Endothelial cell of umbilical vein (primary cell): Measurements from ENCODE around the gene TMEM214. TPM values are rescaled to one million over a fixed set of nuclear protein-coding genes. Genes with fewer than 3 reads are reported as not detected.

Experiments used
- BruUV-seq: library from RNA; stranded (reverse); fragments of 400-500 nt; replicated peaks from 2 replicates; lab custom pipeline; 2021; lab: Mats Ljungman, UMichigan
- CTCF ChIA-PET: fragments of 300-600, 350-600 bp; sonication (Branson Sonifier 250); formaldehyde crosslinking; loops from one replicate; lab custom pipeline; 2021; ENCODE audit warnings: antibody characterized with exemption, inconsistent platforms; lab: Charles Lee
- POLR2A ChIA-PET: fragments of 300-600, 350-600 bp; sonication (Branson Sonifier 250); formaldehyde crosslinking; loops from one replicate; lab custom pipeline; 2021; ENCODE audit warnings: antibody characterized with exemption, inconsistent platforms; lab: Charles Lee
- DNase-seq: peaks from one replicate; pipeline ENCODE4 v3.0.0-alpha.2; 2011; ENCODE audit warnings: low read depth, low spot score
- FAIRE-seq: peaks from 2 replicates; lab custom pipeline; 2011; peaks lifted over from hg19 to GRCh38; lab: Jason Lieb, UNC
- H2AFZ ChIP-seq: 2 replicates; pipeline ENCODE4 v1.6.0; 2012; ENCODE audit warnings: low read depth, low read length, control low read depth, inconsistent platforms
- H3K27ac ChIP-seq: 2 replicates; pipeline ENCODE4 v1.5.1; 2011; ENCODE audit warnings: low read depth, mild to moderate bottlenecking, control low read depth, low read length, moderate library complexity; ENCODE audit not compliant: insufficient read depth
- H3K27me3 ChIP-seq, 2 experiments: 2 replicates each; pipeline versions ENCODE4 v1.6.0 to v1.6.1; 2011; ENCODE audit warnings: low read length in 2 of 2, mixed read lengths in 1 of 2; ENCODE audit not compliant: control insufficient read depth in 2 of 2, insufficient read depth in 2 of 2
- H3K36me3 ChIP-seq, 2 experiments: 2 replicates in 1 of 2; 3 replicates in 1 of 2; pipeline ENCODE4 v1.5.1; 2011; ENCODE audit warnings: low read length in 2 of 2, mild to moderate bottlenecking in 1 of 2, moderate library complexity in 1 of 2; ENCODE audit not compliant: control insufficient read depth in 2 of 2, insufficient read depth in 2 of 2; ENCODE audit errors: extremely low read depth in 1 of 2
- H3K4me1 ChIP-seq: 3 replicates; pipeline ENCODE4 v1.5.1; 2011; ENCODE audit warnings: mild to moderate bottlenecking, low read length; ENCODE audit not compliant: control insufficient read depth, insufficient read depth; ENCODE audit errors: extremely low read depth
- H3K4me2 ChIP-seq: 2 replicates; pipeline ENCODE4 v1.6.1; 2011; ENCODE audit warnings: low read length, control low read depth, mixed read lengths; ENCODE audit not compliant: insufficient read depth
- H3K4me3 ChIP-seq, 3 experiments: fragments of 200-600 bp in 1 of 3; sonication (generic), shearing (Covaris generic) in 1 of 3; replicated peaks in 1 of 3; 2 replicates each; pipeline ENCODE4 v1.5.1; 2011 to 2016; ENCODE audit warnings: control low read depth in 3 of 3, low read length in 3 of 3, mild to moderate bottlenecking in 2 of 3, inconsistent platforms in 1 of 3, low read depth in 1 of 3, moderate library complexity in 1 of 3; ENCODE audit not compliant: insufficient read depth in 1 of 3
- H3K79me2 ChIP-seq: 2 replicates; pipeline ENCODE4 v1.6.0; 2012; ENCODE audit warnings: low read length, inconsistent platforms; ENCODE audit not compliant: control insufficient read depth, insufficient read depth
- H3K9ac ChIP-seq: replicated peaks from 2 replicates; pipeline ENCODE3; 2011; ENCODE audit warnings: low read length, control low read depth; ENCODE audit not compliant: insufficient read depth; ENCODE audit errors: extremely low read depth
- H3K9me1 ChIP-seq: replicated peaks from 3 replicates; pipeline ENCODE4 v1.6.0; 2011; ENCODE audit warnings: mild to moderate bottlenecking, low read length; ENCODE audit not compliant: control insufficient read depth, insufficient read depth; ENCODE audit errors: extremely low read depth
- H3K9me3 ChIP-seq: replicated peaks from 2 replicates; pipeline ENCODE4 v1.5.1; 2012; ENCODE audit warnings: low read length, inconsistent platforms; ENCODE audit not compliant: control insufficient read depth, insufficient read depth
- H4K20me1 ChIP-seq: replicated peaks from 2 replicates; pipeline ENCODE3; 2011; ENCODE audit warnings: mild to moderate bottlenecking, low read length; ENCODE audit not compliant: control insufficient read depth, insufficient read depth; ENCODE audit errors: extremely low read depth
- EZH2 ChIP-seq: IDR thresholded peaks from 2 replicates; pipeline ENCODE4 v1.6.1; 2012; ENCODE audit warnings: borderline replicate concordance, low read depth, mild to moderate bottlenecking, moderate library complexity, low read length, inconsistent platforms; ENCODE audit not compliant: severe bottlenecking
- GATA2 ChIP-seq: IDR thresholded peaks from 2 replicates; pipeline ENCODE4 v1.7.0; 2011; ENCODE audit warnings: low read depth, mild to moderate bottlenecking, moderate library complexity, mixed read lengths, low read length; ENCODE audit not compliant: insufficient read length, insufficient read depth
- JUN ChIP-seq: IDR thresholded peaks from 2 replicates; pipeline ENCODE4 v1.6.1; 2011; ENCODE audit warnings: borderline replicate concordance, low read depth; ENCODE audit not compliant: insufficient read length, insufficient read depth
- MAX ChIP-seq: IDR thresholded peaks from 2 replicates; pipeline ENCODE4 v1.6.1; 2011; ENCODE audit not compliant: insufficient read depth, insufficient read length
- MYC ChIP-seq: IDR thresholded peaks from one replicate; pipeline ENCODE4 v1.6.1; 2011; ENCODE audit warnings: mild to moderate bottlenecking, low read depth, low read length
- POLR2A ChIP-seq: IDR thresholded peaks from 2 replicates; pipeline ENCODE4 v1.6.1; 2012; ENCODE audit warnings: low read depth, mild to moderate bottlenecking, control low read depth, low read length
- POLR2AphosphoS5 ChIP-seq: IDR thresholded peaks from 2 replicates; pipeline ENCODE4 v1.6.1; 2012; ENCODE audit warnings: low read depth, mild to moderate bottlenecking, control low read depth, low read length, moderate library complexity; ENCODE audit not compliant: insufficient read depth
- dilution Hi-C: fragments of 300-500 bp; cut with MboI; formaldehyde crosslinking; loops from one replicate; pipeline ENCODE4 v1.15.0; 2019; ENCODE audit warnings: low sequenced_read_pairs; ENCODE audit not compliant: extremely low pct_ligation_motif_present
- intact Hi-C: fragments of 100-400 bp; cut with micrococcal nuclease; formaldehyde crosslinking; loops from one replicate; pipeline ENCODE4 v1.10.0; 2022
- polyA plus RNA-seq, 4 experiments: library from polyadenylated mRNA; depleted of rRNA in 3 of 4; stranded (reverse) in 3 of 4; unstranded in 1 of 4; fragments of >200 nt; gene quantifications; 2 replicates each; pipeline versions ENCODE4 v1.2.1 to v1.2.3, GENCODE V29; 2011 to 2012; ENCODE audit warnings: missing spikeins in 1 of 4
- total RNA-seq: library from RNA; stranded (reverse); gene quantifications from 2 replicates; pipeline ENCODE4 v1.2.3, GENCODE V29; 2021
- TF ChIP-seq, protein P1 (sequence below), 2 donors: IDR thresholded peaks; 1 replicate in 1 of 2; 2 replicates in 1 of 2; pipeline ENCODE4 v1.5.1; 2011; ENCODE audit warnings: low read length in 2 of 2, mild to moderate bottlenecking in 2 of 2, moderate library complexity in 2 of 2, control low read depth in 1 of 2, inconsistent platforms in 1 of 2, low read depth in 1 of 2; ENCODE audit not compliant: insufficient read depth in 1 of 2; ENCODE audit errors: extremely low read depth in 1 of 2

The TMEM214 gene
- total and polyA plus RNA-seq, 2 donors (not counting 3 experiments of a cell fraction or from before 2014, with no cell fraction given): 109 to 163 TPM

DNA sequence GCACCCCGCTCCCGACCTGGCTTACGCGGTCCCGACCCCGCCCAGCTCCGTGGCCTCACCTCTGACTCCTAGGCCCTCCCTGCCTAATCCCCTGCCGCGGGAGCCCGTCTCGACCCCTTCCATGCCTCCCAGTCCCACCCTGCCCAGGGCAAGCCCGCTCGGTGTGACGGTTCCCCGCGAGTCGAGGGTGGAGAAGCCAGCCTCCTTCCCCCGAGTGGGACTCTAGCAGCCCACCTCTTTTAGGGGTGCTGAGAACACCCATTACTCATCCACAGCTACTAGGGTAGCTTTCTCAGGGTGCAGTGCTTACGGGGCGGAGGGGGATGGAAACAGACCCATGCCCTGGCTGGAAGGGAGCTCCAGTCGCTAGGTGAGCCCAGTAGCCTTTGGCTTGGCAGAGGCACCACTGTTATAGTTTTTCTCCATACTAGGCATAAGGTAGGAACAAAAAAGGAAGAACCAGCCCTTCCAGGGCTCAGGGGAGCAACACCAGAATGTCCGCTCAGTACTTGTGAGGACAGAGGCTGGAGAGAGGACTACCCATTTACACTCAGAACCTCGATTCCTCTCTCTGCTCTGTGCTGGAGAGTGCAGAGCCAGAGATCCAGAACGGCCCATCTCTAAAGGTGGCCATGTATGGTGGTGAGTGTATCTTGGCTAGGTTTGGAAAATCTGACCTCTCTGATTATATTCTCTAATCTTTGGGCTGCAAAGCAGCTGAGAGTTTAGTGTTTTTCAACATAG lies 19.3 kb downstream of the TMEM214 start:
- Histone ChIP-seq H3K36me3 (peaks cover 3 to 23% of the 10 kb centered on the region in 2 experiments), H2AFZ (peak overlapping the region; percentile 93), H3K9me3 (no peaks in the 10 kb centered on the region), H3K79me2 (no peaks in the 10 kb centered on the region), H3K4me1 (peaks cover 12% of the 10 kb centered on the region), H3K9ac (peak overlapping the region; percentile 61), H3K27ac (no peak overlapping the region), H3K4me2 (peak overlapping the region; percentile 76), H3K9me1 (no peaks in the 10 kb centered on the region), H3K4me3 (peak overlapping the region; percentile 67 to 93 (median 73)), H3K27me3 (no peaks in the 10 kb centered on the region), H4K20me1 (no peaks in the 10 kb centered on the region)
- ChIA-PET CTCF (interaction anchor here (0.9 to 5.9 kb wide), 9 partner anchors 18 to 206 kb away, joined by 3 to 39 read pairs (median 7); partner anchors contain the start of genes KHK, OST4 and PREB), POLR2A (interaction anchor here (2.2 kb wide), 1 partner anchor 20 kb away, joined by 7 read pairs; the partner anchor contains the start of gene OST4)
- FAIRE-seq (peak; percentile 76), DNase-seq (peak; percentile 37)
- intact Hi-C loops (loop anchor here (1.0 kb wide), 3 partner anchors 19 to 91 kb away; partner anchors contain the start of genes OST4 and PREB), dilution Hi-C loops (no loop called here)
- TF ChIP-seq EZH2 (no peak), JUN (no peak), MAX (no peak), GATA2 (no peak), POLR2AphosphoS5 (no peak), MYC (no peak), POLR2A (no peak)
- TF ChIP-seq, protein P1, sequence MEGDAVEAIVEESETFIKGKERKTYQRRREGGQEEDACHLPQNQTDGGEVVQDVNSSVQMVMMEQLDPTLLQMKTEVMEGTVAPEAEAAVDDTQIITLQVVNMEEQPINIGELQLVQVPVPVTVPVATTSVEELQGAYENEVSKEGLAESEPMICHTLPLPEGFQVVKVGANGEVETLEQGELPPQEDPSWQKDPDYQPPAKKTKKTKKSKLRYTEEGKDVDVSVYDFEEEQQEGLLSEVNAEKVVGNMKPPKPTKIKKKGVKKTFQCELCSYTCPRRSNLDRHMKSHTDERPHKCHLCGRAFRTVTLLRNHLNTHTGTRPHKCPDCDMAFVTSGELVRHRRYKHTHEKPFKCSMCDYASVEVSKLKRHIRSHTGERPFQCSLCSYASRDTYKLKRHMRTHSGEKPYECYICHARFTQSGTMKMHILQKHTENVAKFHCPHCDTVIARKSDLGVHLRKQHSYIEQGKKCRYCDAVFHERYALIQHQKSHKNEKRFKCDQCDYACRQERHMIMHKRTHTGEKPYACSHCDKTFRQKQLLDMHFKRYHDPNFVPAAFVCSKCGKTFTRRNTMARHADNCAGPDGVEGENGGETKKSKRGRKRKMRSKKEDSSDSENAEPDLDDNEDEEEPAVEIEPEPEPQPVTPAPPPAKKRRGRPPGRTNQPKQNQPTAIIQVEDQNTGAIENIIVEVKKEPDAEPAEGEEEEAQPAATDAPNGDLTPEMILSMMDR (IDR thresholded peaks at IDR 0.05; ENCODE audit: extremely low read depth in 1 of 2, insufficient read depth in 1 of 2, low read depth in 1 of 2, low read length in 2 of 2): no peak
- no TSS peak for BruUV-seq
